NCI-H2107 treated with DMSO at 0.1 percent for 48 hours (cell line): Measurements from ENCODE around the gene PTPRJ.
"Not testable (repeated sequence)": the region's sequence is repeated elsewhere in the genome, so short reads cannot be mapped to it uniquely, and the experiment has no call there.

ENCODE experiments used
- DNase-seq: peaks from one replicate; lab custom pipeline; 2025; ENCODE audit not compliant: unreplicated experiment; lab: John Stamatoyannopoulos, UW

PTPRJ gene

DNA sequence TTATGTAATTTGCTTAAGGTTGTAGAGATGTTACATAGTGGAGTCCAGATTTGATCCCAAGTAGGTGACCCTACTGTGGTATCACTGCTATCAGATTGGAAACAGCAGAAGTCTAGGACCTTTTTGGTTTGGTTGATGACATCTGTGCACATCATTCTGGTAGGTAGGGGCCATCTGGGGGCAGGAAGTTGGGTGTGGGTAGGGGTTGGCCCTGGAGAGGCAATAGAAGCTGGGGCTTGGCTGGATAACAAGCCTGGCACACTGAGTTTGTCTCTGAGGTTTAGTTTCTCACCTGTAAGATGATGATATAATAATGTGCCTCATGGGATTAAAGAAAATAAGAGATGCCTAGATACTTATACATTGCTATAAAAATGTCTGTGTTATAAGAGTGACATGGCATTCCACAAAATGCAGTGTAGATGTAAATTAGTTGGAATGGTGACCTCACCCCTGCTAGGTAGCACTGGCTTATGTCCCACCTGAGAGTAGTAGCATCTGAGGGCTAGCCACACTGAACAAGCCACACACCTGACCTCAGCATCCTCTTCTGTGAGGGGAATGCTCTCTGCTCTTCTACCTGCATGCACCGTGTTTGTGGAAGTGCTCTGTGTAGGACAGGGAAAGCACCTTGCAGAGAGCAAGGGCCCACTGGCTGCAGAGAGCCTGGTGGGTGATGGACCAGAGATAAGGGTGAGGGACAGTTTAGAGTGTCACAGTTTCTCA is 36.9 kb downstream of the PTPRJ start:
- DNase-seq = no peak

DNA sequence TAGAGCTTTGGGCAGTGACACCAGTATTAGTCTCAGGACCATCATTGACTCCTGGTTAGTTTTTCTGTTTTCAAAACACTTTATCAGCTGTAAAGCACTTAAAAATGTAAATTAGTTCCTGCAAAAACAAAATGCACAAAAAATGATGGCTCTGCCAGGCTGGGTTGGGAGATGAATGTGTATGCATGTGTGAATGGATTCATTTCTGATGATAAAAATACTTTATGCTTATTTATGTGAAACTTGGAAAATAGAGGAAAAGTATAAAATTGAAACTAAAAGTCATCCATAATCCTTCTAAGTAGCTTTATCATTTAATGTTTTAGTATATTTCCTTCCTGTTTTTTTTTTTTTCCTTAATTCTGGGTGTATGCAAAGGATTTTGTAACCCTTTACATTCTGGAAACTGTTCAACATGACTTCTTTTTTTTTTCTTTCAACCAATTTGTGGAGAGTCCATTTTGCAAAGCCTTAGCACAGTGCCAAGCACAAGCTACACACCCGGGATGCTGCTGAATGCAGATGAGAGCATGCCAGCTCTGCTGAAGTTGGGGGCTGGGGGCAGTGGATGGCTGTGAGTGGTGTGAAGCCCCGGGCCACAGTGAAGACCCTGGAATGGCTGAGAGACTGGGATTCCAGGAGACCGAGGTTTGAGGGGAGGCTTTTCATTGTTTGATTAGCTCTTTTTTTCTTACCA is 37.6 kb downstream of the PTPRJ start:
- DNase-seq = no peak

DNA sequence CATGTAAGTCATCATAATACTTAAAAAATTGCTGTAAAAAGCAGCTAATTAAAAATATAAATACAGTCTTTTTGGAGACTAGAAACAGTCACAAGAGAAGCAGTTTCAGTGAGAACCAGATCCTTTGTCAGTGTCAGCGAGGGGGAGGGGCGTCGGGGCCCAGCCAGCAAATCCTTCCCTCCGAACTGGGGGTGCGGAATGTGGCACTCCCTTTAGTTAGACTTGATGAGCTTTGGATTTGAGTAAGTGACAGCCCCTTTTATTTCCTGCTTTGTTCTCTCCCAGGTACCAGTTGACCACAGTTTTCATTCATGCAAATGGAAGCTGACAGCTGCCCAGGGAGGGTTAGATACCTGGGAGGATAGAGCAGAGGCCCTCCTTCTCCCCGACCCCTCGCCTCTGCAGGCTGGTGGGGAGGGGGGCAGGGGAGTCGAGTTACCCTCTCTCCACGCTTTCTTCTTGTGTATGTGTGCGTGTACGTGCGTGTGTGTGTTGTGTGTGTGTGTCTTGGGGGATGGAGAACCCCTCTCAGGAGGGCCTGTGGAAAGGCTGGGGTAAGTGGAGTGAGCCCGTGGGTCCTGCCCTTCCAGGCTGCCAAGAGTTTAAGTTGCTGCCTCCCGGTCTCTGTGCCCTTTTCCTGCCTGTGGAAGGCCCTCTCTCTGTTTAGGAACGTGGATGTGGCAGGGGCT is 38.3 kb downstream of the PTPRJ start:
- peak; percentile 66 for DNase-seq

DNA sequence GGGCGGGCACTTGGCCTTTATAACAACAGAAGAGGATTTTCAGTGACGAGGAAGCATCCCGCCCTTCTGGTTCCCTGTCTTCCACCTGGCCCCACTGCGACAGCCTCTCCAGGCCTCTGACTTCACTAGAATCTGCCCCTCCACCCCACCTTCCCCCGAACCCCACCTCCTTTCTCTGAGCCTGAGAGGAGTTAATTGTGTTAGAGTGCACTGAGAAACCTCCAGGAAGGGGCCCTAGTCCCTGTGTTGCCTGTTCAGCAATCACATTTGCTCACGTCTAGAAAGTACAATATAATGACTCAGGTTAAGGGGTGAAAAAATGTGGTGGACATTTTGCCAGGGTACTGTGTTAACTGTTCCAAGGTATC is 38.8 kb downstream of the PTPRJ start:
- peak; percentile 53 for DNase-seq

DNA sequence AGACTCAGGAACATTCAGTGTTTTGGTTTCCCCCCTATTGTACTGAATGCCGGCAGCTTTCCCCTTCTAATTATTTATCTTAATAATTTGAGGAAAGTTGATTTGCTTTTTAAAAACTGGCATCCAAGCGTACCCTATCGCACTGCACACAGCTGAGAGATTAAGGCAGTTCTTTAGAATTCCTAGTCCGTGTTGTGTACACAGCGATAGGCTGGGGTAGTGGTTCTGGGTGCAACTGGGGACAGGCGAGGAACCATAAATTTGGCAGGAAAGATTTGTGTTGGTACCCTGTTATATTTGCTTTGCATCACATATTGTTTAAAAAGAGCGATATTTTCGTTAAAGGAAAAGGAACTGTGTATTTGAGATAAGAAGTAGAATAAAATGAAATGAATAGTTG is 39.2 kb downstream of the PTPRJ start:
- DNase-seq = no peak

DNA sequence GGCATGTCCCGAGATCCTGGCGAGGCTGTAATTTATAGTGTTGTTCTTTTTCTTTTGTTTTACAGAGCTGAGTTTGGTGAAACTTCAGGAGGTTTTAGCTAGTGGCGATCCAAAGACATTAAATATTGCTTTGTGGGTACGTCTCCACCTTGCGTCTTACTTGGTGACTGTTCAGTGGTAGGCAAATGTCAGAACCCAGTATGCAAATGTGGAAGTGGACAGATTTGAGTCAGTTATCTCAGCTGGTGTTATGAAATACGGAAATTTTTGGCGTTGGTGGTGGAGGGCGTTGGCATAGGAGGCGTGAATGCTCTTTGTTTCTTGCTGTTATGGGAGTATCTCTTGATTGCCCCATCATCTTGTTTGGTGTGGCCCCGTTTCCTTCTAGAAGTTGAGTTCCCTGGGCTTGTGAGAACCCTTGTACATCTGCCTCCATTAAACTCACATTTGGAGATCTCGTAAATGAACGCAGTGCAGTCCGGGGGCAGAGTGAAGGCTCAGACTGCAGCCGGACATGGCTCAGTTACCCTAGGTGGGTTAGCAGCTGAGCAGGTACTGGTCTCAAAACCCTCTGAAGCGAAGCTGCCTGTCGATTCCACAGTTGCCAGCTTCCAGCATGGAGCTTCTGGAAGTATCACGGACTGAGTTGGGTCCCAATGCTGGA is 39.9 kb downstream of the PTPRJ start:
- DNase-seq = no peak

DNA sequence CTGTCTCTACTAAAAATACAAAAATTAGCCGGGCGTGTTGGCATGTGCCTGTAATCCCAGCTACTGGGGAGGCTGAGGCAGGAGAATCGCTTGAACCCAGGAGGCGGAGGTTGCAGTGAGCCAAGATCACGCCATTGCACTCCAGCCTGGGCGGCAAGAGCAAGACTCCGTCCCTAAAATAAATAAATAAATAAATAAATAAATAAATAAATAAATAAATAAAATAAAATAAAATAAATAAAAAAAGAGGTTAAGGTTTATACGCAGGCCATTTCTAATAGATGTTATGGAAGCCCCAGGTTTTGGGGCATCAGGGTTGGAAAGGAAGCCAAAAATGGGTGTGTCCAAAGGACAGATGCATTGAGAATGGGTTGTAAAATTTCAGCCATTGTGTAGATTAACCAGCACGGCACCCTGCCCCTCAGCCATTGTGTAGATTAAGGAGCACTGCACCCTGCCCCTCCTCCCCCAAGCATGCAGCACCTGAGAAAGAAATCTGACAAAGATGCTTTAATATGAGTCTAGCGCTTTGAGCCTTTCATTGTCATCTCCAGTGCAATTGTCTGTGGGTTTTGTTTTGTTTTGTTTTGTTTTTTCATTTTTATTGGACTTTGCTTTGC is 41.0 kb downstream of the PTPRJ start:
- not testable (repeated sequence) for DNase-seq

DNA sequence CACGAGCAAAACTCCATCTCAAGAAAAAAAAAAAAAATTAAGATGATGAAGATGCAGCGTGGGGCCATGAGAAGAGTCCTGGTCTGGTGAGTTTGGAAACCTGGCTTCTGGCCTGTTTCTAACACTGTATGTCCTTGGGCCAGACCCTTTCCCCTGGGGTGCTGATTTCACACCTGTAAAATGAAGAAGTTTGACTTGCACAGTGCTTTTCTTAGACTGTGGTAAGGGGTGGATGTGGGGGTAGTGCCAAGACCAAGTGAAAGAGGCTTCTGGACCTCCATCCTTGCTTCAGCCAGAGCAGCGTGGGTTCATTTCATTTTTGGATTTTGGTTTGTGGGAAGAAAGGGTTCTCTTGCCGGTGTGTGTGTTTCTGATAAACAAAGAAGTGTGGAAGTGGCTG is 42.1 kb downstream of the PTPRJ start:
- DNase-seq = no peak

DNA sequence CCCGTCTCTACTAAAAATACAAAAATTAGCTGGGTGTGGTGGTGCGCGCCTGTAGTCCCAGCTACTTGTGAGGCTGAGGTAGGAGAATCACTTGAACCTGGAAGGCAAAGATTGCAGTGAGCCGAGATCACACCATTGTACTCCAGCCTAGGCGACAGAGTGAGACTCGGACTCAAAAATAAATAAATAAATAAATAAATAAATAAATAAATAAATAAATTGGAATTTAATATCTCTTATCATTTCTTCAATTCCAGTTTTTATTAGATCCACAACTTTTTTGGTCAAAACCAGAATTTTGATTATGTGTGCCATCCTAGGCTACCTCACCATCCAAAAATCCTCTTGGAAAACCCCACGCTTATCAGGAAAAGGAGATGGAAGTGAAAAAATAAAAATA is 43.2 kb downstream of the PTPRJ start:
- not testable (repeated sequence) for DNase-seq

DNA sequence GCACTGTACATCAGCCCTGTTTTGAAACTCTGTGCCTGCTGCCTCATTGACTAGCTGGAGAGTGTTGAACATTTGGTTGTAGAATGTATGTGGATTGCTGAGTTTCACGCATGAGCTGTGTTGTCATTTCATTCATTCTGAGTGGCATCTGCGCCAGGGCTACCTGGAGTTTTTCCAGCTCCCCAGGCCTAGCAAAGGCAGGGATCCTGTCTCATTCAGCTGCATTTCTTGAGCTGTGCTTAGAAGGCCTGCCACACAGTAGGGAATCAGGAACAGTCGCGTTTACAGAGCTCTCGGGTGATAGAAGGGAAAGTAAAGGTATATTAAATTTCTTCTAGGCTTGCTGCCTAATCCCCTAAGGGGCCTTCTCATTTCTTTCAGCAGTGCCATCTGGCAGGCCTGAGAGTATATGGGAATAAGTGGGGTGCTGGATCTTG is 44.3 kb downstream of the PTPRJ start:
- DNase-seq = peak; percentile 96

DNA sequence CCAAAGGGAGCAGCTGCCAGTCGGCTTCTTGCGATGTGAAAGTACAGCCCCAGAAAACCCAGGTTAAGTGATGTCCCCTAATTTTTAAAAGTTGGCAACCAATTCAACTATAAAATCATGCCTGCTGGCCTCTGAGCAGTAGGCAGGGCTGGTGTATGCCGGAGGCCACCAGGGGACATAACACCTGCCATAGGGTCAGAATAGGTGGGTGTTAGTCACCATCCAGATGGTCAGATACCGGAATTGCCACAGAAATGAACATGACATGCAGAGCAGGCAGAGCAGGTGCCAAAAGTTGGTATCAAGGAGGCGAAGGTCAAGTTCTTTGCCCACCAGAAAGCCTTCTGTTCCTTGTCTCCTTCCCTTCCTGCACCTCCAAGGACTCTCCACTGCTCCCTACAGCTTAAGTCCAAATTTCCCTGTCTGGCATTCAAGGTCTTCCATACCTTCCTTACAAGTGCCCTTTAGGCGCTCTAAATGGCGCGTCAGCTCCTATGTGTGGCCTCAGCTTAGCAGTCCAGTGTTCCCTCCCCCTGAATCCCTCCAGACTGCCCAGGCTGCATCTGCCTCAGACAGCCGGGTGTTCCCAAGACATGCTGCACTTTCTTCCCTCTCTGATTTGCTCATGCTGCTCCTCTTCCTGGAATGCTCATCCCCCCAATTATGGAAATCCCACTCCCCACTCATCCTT is 45.1 kb downstream of the PTPRJ start:
- DNase-seq = no peak

DNA sequence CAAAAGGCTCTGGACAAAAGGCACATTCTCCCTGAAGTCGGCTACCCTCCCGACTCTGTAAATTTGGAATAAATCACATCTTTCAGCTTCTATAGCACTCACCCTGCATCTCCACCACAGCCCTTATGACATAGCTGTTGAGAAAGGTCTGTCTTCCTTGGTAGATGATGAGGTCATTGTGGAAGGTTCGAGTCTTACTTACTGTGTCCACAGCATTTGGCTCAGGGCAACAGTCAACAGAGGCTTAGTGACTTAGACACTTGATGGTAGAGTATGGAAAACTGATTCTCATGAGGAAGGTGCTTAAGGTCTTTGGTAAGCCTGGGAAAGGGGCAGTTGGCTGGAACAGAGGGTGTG is 45.6 kb downstream of the PTPRJ start:
- no peak for DNase-seq

DNA sequence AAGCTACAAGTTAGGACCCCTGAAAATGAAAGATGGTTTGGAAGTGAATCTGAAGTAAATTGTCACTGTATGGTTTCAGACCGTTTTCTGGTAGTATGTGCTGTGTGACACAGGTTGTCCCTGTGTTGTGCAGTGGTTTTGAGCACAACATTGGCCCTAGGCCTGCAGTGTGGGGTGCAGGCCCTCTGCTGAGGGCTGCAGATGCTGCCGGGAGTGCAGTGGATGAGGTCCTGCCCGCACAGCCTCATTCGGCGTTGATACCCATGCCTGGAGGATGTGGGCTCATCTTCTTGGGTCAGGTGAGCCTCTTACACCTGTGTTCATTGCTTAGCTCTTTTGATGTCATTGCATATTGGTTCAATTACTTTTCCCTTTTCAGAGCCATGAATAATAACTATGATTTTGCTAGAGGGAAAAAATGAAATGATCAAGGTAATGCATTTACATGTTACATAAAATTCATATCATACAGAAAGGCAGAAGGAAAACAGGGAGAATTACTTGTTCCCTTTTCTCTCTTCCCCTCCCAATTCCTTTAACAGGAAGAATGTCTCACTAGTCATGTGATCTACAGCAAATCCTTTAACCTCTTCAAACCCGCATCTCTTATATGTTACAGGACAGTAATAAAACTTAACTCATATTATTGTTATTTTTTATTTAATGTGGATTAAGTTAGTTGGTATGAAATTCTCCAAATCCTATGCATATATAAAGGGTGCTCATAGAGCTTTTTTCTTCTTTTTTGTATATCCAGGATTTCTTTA is 48.7 kb downstream of the PTPRJ start:
- no peak for DNase-seq

DNA sequence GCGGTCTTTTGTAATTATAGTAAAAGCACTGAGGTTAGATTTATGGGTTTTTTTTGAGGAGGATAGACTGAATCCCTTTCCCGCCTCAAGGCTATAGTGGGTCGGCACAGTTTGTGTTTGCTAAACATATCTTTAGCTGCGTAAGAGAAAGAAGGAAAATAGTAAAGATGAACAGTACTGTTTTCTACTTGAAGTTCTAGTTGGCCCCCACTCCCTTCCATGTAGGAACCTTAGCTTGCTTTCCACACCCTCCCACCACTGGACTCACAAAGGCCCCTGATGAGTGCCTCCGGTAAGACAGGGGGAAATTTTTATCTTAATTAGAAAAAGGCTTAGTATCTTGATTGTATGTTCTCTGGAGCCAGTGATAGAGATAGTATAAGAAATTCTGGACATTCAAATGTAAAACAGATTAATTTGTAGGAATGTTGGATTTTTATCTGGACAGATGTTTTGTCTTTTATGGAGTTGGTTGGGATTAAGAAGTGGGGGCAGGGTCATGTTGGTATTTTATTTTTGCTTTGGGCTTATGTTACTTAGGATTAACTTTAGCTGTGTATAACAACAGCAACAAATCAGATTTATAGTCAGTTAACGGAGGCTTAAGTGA is 49.4 kb downstream of the PTPRJ start:
- no peak for DNase-seq

DNA sequence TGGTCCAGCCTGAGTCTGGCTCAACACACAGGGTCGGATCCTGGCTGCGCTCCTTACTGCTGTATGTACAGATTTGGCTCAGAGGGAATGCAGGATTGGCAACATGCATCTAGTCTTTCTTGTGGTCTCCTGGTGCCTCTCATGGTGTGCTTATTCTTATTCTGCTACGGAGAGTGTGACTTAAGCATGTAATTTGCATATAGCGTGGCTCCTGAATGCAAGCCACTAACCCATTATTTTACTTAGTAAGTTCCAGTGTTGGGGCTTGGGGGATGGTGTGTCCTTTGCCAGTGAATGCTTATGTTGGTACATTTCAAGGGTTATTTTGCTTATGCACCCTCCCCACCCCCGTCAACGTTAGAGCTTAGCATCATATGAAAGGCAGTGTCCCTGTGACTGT is 51.2 kb downstream of the PTPRJ start:
- no peak for DNase-seq

DNA sequence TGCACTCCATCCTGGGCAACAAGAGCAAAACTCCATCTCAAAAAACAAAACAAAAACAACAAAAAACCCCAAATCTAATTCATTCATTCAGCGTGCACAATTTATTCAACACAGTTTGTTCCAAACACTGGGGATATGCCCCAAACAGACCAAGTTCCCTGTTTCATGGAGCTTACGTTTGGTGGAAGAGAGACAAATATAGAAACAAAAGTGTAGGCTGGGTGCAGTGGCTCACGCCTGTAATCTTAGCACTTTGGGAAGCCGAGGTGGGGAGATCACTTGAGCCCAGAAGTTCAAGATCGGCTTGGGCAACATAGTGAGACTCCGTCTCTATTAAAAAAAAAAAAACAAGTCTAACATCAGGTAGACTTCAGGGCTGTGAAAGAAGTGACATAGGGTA is 52.4 kb downstream of the PTPRJ start:
- DNase-seq = no peak

DNA sequence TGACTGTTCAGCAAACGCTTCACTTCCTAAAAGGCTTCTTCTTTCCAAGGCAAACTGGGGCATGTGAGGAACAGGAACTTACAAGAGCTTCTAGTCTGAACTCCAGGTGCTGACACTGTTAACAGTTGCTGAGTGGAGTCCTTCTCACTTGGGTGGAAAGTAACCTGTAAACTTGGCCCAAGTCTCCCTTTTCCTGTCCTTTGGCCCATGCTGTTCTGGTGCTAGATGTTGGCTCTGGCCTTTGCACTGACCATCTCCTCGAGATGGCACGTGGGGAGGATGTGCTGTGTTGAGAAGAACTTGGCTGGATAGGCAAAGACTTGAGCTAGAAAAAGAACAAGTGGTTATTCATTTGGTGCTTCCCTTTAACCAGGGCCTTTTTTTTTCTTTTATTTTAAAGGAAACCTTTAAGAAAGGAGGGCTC is 53.6 kb downstream of the PTPRJ start:
- DNase-seq = no peak

DNA sequence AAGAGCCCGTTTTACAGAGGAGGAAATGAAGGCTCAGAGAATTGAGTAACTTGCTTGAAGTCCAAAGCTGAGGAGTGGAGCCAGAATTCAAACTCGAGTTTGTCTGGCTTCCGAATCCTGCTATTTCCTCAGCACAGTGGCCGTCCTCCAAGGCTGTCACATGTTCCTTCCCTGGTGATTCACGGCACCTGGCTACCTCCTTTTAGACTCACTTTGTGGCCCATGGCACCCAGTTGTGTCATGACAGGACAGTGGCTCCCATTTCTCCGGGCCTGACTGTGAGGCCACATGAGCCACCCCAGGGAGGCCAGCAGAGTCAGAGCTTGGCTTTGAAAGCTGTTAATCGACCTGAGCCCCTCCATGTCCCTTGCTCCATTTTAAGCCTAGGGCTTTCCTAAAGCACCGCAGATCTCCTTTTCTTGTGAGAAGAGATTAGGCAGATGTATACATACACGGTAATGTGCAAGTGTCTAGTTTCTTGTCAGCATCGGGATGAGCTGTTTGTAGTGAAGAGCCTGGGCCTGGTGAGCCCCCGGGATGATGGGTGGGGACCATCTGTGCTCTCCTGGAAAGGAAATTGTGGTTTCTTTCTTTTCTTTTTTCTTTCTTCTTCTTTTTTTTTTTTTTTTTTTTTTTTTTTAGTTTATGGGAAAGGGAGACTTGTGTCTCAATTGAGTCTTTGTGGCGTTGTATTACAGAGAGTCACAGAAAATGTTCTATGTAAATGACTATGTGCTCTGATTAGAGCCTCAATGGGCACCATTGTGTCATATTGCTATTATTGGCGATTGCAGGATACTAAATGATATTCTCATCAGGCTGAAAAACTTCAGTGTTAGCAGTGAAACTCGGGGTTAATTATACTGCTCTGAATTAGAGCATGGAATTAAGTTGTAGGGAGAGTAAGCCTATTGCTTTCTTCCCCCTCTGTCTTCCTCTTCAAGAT is 54.8 kb downstream of the PTPRJ start:
- no peak for DNase-seq
